Measurements from ENCODE around the gene CREB3L1. TPM values are rescaled to one million over a fixed set of nuclear protein-coding genes. Genes with fewer than 3 reads are reported as not detected.

CREB3L1 gene
- total RNA-seq, 1 experiment from 2014 or later: 1.1 TPM

DNA sequence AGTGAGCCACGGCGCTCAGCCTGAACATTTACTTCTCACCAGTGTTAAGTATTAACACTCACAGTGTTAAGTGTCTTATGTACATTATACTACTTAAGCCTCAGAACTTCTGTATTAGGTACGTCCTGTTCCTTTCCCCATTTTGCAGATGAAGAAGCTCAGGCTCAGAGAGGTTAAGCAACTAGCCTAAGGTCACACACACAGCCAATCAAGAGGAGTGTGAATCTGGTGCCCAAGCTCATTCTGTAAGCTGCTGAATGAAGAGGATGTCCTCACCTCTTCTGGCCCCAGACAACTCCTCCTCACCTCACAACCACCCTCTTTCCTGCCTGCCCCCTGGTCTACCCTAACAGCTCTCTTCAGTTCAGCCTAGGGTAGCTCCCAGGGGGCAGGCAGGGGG is 29.9 kb downstream of the CREB3L1 start:
- peaks cover 8% of the 10 kb centered on the region; the same call in 1 of the 2 replicates for H3K4me1 ChIP-seq (ENCODE audit: insufficient read depth, low read length)
- no peak for TF ChIP-seq EZH2 (IDR thresholded peaks at IDR 0.05; ENCODE audit: low read length, unreplicated experiment)
- no peak for TF ChIP-seq EZH2phosphoT487 (IDR thresholded peaks at IDR 0.05; ENCODE audit: borderline replicate concordance, low read length)
- TF ChIP-seq, protein P1, sequence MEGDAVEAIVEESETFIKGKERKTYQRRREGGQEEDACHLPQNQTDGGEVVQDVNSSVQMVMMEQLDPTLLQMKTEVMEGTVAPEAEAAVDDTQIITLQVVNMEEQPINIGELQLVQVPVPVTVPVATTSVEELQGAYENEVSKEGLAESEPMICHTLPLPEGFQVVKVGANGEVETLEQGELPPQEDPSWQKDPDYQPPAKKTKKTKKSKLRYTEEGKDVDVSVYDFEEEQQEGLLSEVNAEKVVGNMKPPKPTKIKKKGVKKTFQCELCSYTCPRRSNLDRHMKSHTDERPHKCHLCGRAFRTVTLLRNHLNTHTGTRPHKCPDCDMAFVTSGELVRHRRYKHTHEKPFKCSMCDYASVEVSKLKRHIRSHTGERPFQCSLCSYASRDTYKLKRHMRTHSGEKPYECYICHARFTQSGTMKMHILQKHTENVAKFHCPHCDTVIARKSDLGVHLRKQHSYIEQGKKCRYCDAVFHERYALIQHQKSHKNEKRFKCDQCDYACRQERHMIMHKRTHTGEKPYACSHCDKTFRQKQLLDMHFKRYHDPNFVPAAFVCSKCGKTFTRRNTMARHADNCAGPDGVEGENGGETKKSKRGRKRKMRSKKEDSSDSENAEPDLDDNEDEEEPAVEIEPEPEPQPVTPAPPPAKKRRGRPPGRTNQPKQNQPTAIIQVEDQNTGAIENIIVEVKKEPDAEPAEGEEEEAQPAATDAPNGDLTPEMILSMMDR (conservative IDR thresholded peaks at IDR 0.05; ENCODE audit: low read depth, low read length): no peak
- H3F3A ChIP-seq (ENCODE audit: low read length, unreplicated experiment): no peaks in the 10 kb centered on the region
- no peak for DNase-seq
- no peaks in the 10 kb centered on the region for H3K36me3 ChIP-seq (ENCODE audit: low read depth, low read length)
- no peak overlapping the region for H3K4me3 ChIP-seq (ENCODE audit: low read length)
- H2AFZ ChIP-seq (ENCODE audit: low read length): no peak overlapping the region
- no peaks in the 10 kb centered on the region for H3K9me2 ChIP-seq (replicated peaks; ENCODE audit: low read length)
- no peak for ATAC-seq
- CTCF ChIA-PET: no interaction called here
- H3K79me2 ChIP-seq (ENCODE audit: low read length): no peaks in the 10 kb centered on the region
- H3K9ac ChIP-seq (ENCODE audit: low read length): no peak overlapping the region
- H3K9me3 ChIP-seq (ENCODE audit: low read length): no peaks in the 10 kb centered on the region
- H3K27me3 ChIP-seq (ENCODE audit: low read length): no peaks in the 10 kb centered on the region
- intact Hi-C loops (cut with micrococcal nuclease): no loop called here
- H4K20me1 ChIP-seq (ENCODE audit: low read length): no peaks in the 10 kb centered on the region
- H3K27ac ChIP-seq (ENCODE audit: low read length): no peak overlapping the region
- no peak overlapping the region for H3K4me2 ChIP-seq (ENCODE audit: low read length)
- POLR2A ChIA-PET (ENCODE audit: unreplicated experiment): interaction anchor here (0.6 kb wide), 1 partner anchor 64 kb away, joined by 3 read pairs; no protein-coding TSS in a partner anchor
- BruUV-seq (replicated peaks): no TSS peak

DNA sequence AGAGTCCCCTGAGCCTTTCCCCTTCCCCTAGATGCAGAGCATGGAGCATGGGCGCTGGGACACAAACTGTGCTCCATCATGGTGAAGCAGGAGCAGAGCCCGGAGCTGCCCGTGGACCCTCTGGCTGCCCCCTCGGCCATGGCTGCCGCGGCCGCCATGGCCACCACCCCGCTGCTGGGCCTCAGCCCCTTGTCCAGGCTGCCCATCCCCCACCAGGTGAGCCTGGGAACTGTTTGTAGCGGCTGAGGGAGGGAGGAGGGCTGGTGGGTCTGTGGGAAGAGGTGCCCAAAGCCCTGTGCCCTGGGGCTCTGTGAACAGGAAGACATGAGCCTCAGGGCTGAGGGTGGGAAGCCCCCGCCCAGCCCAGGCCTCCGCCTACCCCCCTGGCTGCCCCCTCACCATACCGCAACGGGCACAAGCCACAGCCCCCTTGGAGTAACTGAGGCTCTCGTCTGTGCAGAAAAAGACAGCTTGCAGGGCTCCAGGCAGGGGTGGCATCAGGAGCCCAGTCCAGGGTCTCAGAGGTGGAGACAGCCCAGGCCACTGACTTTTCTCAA is 30.4 kb downstream of the CREB3L1 start:
- ChIA-PET POLR2A (ENCODE audit: unreplicated experiment) (no interaction called here), CTCF (interaction anchor here (1.6 kb wide), 2 partner anchors 65 to 69 kb away, joined by 5 to 6 read pairs; no protein-coding TSS in a partner anchor)
- no peak overlapping the region for H3K4me2 ChIP-seq (ENCODE audit: low read length)
- intact Hi-C loops (cut with micrococcal nuclease): loop anchor here (1.0 to 2.0 kb wide), 3 partner anchors 61 to 69 kb away; no protein-coding TSS in a partner anchor
- TF ChIP-seq, protein P1 (conservative IDR thresholded peaks at IDR 0.05; ENCODE audit: low read depth, low read length): no peak
- TF ChIP-seq EZH2phosphoT487 (IDR thresholded peaks at IDR 0.05; ENCODE audit: borderline replicate concordance, low read length) (no peak), EZH2 (IDR thresholded peaks at IDR 0.05; ENCODE audit: low read length, unreplicated experiment) (no peak)
- no peaks in the 10 kb centered on the region for H3K27me3 ChIP-seq (ENCODE audit: low read length)
- no peak overlapping the region for H3K9ac ChIP-seq (ENCODE audit: low read length)
- H3K9me3 ChIP-seq (ENCODE audit: low read length): no peaks in the 10 kb centered on the region
- H4K20me1 ChIP-seq (ENCODE audit: low read length): no peaks in the 10 kb centered on the region
- ATAC-seq (no peak), DNase-seq (no peak)
- H2AFZ ChIP-seq (ENCODE audit: low read length): no peak overlapping the region
- H3K27ac ChIP-seq (ENCODE audit: low read length): no peak overlapping the region
- H3K36me3 ChIP-seq (ENCODE audit: low read depth, low read length): no peaks in the 10 kb centered on the region
- no peaks in the 10 kb centered on the region for H3F3A ChIP-seq (ENCODE audit: low read length, unreplicated experiment)
- H3K79me2 ChIP-seq (ENCODE audit: low read length): no peaks in the 10 kb centered on the region
- no peak overlapping the region for H3K4me3 ChIP-seq (ENCODE audit: low read length)
- peaks cover 8% of the 10 kb centered on the region; the same call in 1 of the 2 replicates for H3K4me1 ChIP-seq (ENCODE audit: insufficient read depth, low read length)
- BruUV-seq (replicated peaks): no TSS peak
- H3K9me2 ChIP-seq (replicated peaks; ENCODE audit: low read length): no peaks in the 10 kb centered on the region
